ENCODE results near the gene DAZAP2. TPM values are rescaled to one million over a fixed set of nuclear protein-coding genes. Genes with fewer than 3 reads are reported as not detected.
"Not testable (repeated sequence)": the region's sequence is repeated elsewhere in the genome, so short reads cannot be mapped to it uniquely, and the experiment has no call there.

DAZAP2 gene
- total and polyA plus RNA-seq, 2 experiments from 2014 or later, result 35.8 to 39.9 TPM

DNA sequence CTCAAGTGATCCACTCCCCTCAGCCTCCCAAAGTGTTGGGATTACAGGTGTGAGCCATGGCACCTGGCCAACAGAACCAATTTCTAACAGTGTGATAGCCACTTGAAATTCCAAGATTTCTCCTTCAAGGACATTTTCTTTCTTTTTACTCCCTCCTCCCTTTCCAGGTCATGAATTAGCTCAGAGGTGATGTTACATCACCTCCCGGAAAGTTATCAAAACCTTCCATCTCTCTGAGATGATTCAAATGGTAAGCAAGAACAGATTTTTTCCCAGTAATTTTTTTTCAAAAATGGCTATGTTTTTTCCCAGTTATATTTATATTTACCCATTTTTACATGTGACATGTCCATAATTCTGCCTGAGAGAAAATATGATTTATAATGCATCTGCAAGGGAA is 47.2 kb downstream of the DAZAP2 start:
- H3K27ac ChIP-seq (ENCODE audit: low read depth), result no peak overlapping the region
- peaks cover 1% of the 10 kb centered on the region for H3K27me3 Mint-ChIP-seq (ENCODE audit: insufficient read depth, low read depth, poor library complexity)
- H3K27ac Mint-ChIP-seq, result no peak overlapping the region
- H3K4me3 ChIP-seq, result no peak overlapping the region
- no peaks in the 10 kb centered on the region; the same call in 1 of the 2 replicates for H3K4me1 ChIP-seq (ENCODE audit: insufficient read depth)
- H3K9me3 Mint-ChIP-seq, result no peaks in the 10 kb centered on the region
- no peak for TF ChIP-seq EZH2phosphoT487 (IDR thresholded peaks at IDR 0.05; ENCODE audit: unreplicated experiment)
- no peak for TF ChIP-seq JUNB (IDR thresholded peaks at IDR 0.05; ENCODE audit: unreplicated experiment)
- no peaks in the 10 kb centered on the region for H3K36me3 Mint-ChIP-seq (ENCODE audit: low read depth)
- H3K9me2 ChIP-seq (ENCODE audit: insufficient read depth), result no peaks in the 10 kb centered on the region
- H3K79me2 ChIP-seq (replicated peaks; ENCODE audit: insufficient read depth), result no peaks in the 10 kb centered on the region
- no peaks in the 10 kb centered on the region for H3K27me3 ChIP-seq (ENCODE audit: insufficient read depth)
- no peaks in the 10 kb centered on the region for H4K20me1 ChIP-seq (replicated peaks; ENCODE audit: insufficient read depth)
- H3K4me3 Mint-ChIP-seq, result no peak overlapping the region
- DNase-seq (ENCODE audit: low spot score), result no peak
- H3K4me1 Mint-ChIP-seq, result no peaks in the 10 kb centered on the region
- ATAC-seq, result no peak
- no peaks in the 10 kb centered on the region for H3K36me3 ChIP-seq (ENCODE audit: insufficient read depth)
- no peaks in the 10 kb centered on the region for H3F3A ChIP-seq (replicated peaks; ENCODE audit: low read depth)
- no peak overlapping the region for H3K4me2 ChIP-seq
- no peak overlapping the region for H2AFZ ChIP-seq

- not testable (repeated sequence) for H3K4me3 Mint-ChIP-seq; H3K27me3 ChIP-seq (ENCODE audit: insufficient read depth); H3K36me3 Mint-ChIP-seq (ENCODE audit: low read depth); DNase-seq (ENCODE audit: low spot score); H3K4me3 ChIP-seq; H3K9me2 ChIP-seq (ENCODE audit: insufficient read depth); H3K9me3 Mint-ChIP-seq; H3K4me2 ChIP-seq; H3K36me3 ChIP-seq (ENCODE audit: insufficient read depth); H4K20me1 ChIP-seq (replicated peaks; ENCODE audit: insufficient read depth); H3K27me3 Mint-ChIP-seq (ENCODE audit: insufficient read depth, low read depth, poor library complexity); H2AFZ ChIP-seq; H3K4me1 ChIP-seq (ENCODE audit: insufficient read depth); H3K27ac Mint-ChIP-seq; H3K79me2 ChIP-seq (replicated peaks; ENCODE audit: insufficient read depth); ATAC-seq; H3K27ac ChIP-seq (ENCODE audit: low read depth); H3F3A ChIP-seq (replicated peaks; ENCODE audit: low read depth); H3K4me1 Mint-ChIP-seq
- TF ChIP-seq, protein P1, sequence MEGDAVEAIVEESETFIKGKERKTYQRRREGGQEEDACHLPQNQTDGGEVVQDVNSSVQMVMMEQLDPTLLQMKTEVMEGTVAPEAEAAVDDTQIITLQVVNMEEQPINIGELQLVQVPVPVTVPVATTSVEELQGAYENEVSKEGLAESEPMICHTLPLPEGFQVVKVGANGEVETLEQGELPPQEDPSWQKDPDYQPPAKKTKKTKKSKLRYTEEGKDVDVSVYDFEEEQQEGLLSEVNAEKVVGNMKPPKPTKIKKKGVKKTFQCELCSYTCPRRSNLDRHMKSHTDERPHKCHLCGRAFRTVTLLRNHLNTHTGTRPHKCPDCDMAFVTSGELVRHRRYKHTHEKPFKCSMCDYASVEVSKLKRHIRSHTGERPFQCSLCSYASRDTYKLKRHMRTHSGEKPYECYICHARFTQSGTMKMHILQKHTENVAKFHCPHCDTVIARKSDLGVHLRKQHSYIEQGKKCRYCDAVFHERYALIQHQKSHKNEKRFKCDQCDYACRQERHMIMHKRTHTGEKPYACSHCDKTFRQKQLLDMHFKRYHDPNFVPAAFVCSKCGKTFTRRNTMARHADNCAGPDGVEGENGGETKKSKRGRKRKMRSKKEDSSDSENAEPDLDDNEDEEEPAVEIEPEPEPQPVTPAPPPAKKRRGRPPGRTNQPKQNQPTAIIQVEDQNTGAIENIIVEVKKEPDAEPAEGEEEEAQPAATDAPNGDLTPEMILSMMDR (conservative IDR thresholded peaks at IDR 0.05; ENCODE audit: low read depth in 2 of 2), result peak in 1 of 2 experiments; percentile 24; a peak in 2 of 4 replicates
Observed at GRCh38 chr12:51291603-51292513, 53.2 kb downstream of the DAZAP2 start.

Other genes starting within 250 kb of the DAZAP2 start
- gene SLC11A2, start 212.4 kb upstream of the DAZAP2 start, total RNA-seq (2014; rRNA removed; shearing (Covaris generic)), result 48.9 and 68.6 TPM in 2 replicates
- 17.2 and 19.4 TPM in 2 replicates for gene SLC11A2, start 212.4 kb upstream of the DAZAP2 start, polyA plus RNA-seq (2016; fragmentation: Nextera tagmentation; extraction: Ambion mirVana)
- gene LETMD1, start 190.5 kb upstream of the DAZAP2 start, total RNA-seq (2014; rRNA removed; shearing (Covaris generic)), result 29.9 and 43.0 TPM in 2 replicates
- gene LETMD1, start 190.5 kb upstream of the DAZAP2 start, polyA plus RNA-seq (2016; fragmentation: Nextera tagmentation; extraction: Ambion mirVana), result 15.7 and 15.8 TPM in 2 replicates
- 28.8 and 30.9 TPM in 2 replicates for gene CSRNP2, start 155.2 kb upstream of the DAZAP2 start, total RNA-seq (2014; rRNA removed; shearing (Covaris generic))
- 6.9 and 7.3 TPM in 2 replicates for gene CSRNP2, start 155.2 kb upstream of the DAZAP2 start, polyA plus RNA-seq (2016; fragmentation: Nextera tagmentation; extraction: Ambion mirVana)
- 30.5 and 30.9 TPM in 2 replicates for gene TFCP2, start 65.7 kb upstream of the DAZAP2 start, total RNA-seq (2014; rRNA removed; shearing (Covaris generic))
- gene TFCP2, start 65.7 kb upstream of the DAZAP2 start, polyA plus RNA-seq (2016; fragmentation: Nextera tagmentation; extraction: Ambion mirVana), result 14.3 and 15.2 TPM in 2 replicates
- 2.6 and 3.0 TPM in 2 replicates for gene POU6F1, start 20.8 kb upstream of the DAZAP2 start, total RNA-seq (2014; rRNA removed; shearing (Covaris generic))
- 3.9 and 4.0 TPM in 2 replicates for gene POU6F1, start 20.8 kb upstream of the DAZAP2 start, polyA plus RNA-seq (2016; fragmentation: Nextera tagmentation; extraction: Ambion mirVana)
- 7.1 and 8.2 TPM in 2 replicates for gene SMAGP, start 31.6 kb downstream of the DAZAP2 start, total RNA-seq (2014; rRNA removed; shearing (Covaris generic))
- 3.9 and 4.7 TPM in 2 replicates for gene SMAGP, start 31.6 kb downstream of the DAZAP2 start, polyA plus RNA-seq (2016; fragmentation: Nextera tagmentation; extraction: Ambion mirVana)
- gene BIN2, start 85.3 kb downstream of the DAZAP2 start, total RNA-seq (2014; rRNA removed; shearing (Covaris generic)), result 0.23 TPM in 1 of 2 replicates, not detected in the other
- 0.17 TPM in 1 of 2 replicates, not detected in the other for gene BIN2, start 85.3 kb downstream of the DAZAP2 start, polyA plus RNA-seq (2016; fragmentation: Nextera tagmentation; extraction: Ambion mirVana)
- not detected in 2 replicates for gene CELA1, start 107.9 kb downstream of the DAZAP2 start, total RNA-seq (2014; rRNA removed; shearing (Covaris generic))
- not detected in 2 replicates for gene CELA1, start 107.9 kb downstream of the DAZAP2 start, polyA plus RNA-seq (2016; fragmentation: Nextera tagmentation; extraction: Ambion mirVana)
- gene GALNT6, start 152.6 kb downstream of the DAZAP2 start, total RNA-seq (2014; rRNA removed; shearing (Covaris generic)), result 18.6 and 20.2 TPM in 2 replicates
- gene GALNT6, start 152.6 kb downstream of the DAZAP2 start, polyA plus RNA-seq (2016; fragmentation: Nextera tagmentation; extraction: Ambion mirVana), result 8.1 and 8.6 TPM in 2 replicates
- 9.2 and 20.3 TPM in 2 replicates for gene SLC4A8, start 186.0 kb downstream of the DAZAP2 start, total RNA-seq (2014; rRNA removed; shearing (Covaris generic))
- gene SLC4A8, start 186.0 kb downstream of the DAZAP2 start, polyA plus RNA-seq (2016; fragmentation: Nextera tagmentation; extraction: Ambion mirVana), result 4.6 and 7.6 TPM in 2 replicates